Peyer's patch (tissue), 4 donors: ENCODE data around the gene SH3PXD2B. TPM values are rescaled to one million over a fixed set of nuclear protein-coding genes. Genes with fewer than 3 reads are reported as not detected.

ENCODE experiments used
- DNase-seq, 3 donors: peaks; one replicate each; pipeline ENCODE4 v3.0.0-alpha.2; 2017 to 2019
- H3K27ac ChIP-seq, 4 donors: fragments of 200-600 bp; sonication (generic); one replicate each; pipeline ENCODE4 v1.5.1; 2016 to 2019
- H3K27me3 ChIP-seq, 2 donors: fragments of 200-600 bp; sonication (generic); one replicate each; pipeline ENCODE4 v1.5.1; 2019
- H3K36me3 ChIP-seq, 3 donors: fragments of 200-600 bp; sonication (generic); one replicate each; pipeline ENCODE4 v1.5.1; 2016 to 2019
- H3K4me1 ChIP-seq, 4 donors: fragments of 200-600 bp; sonication (generic); one replicate each; pipeline ENCODE4 v1.5.1; 2016 to 2019
- H3K4me3 ChIP-seq, 4 donors: fragments of 200-600 bp; sonication (generic); 1 replicate in 3 of 4; 2 replicates in 1 of 4; pipeline ENCODE4 v1.5.1; 2016 to 2019; ENCODE audit warnings: mild to moderate bottlenecking in 1 of 4
- H3K9me3 ChIP-seq, 4 donors: fragments of 200-600 bp; sonication (generic); one replicate each; pipeline ENCODE4 v1.5.1; 2016 to 2019; ENCODE audit warnings: mild to moderate bottlenecking in 1 of 4
- CTCF ChIP-seq, 6 experiments: fragments of 450-650 bp in 4 of 6; fragments of 200-600 bp in 2 of 6; sonication (generic) in 1 of 6; IDR thresholded peaks; one replicate each; pipeline ENCODE4 v1.5.1; 2017 to 2019; ENCODE audit warnings: antibody characterized with exemption in 6 of 6, mild to moderate bottlenecking in 3 of 6, moderate library complexity in 1 of 6
- POLR2A ChIP-seq, 2 donors: fragments of 450-650 bp; IDR thresholded peaks; one replicate each; pipeline ENCODE4 v1.5.1; 2017; ENCODE audit warnings: antibody characterized with exemption in 2 of 2, mild to moderate bottlenecking in 2 of 2, moderate library complexity in 2 of 2
- total RNA-seq, 4 donors: library from RNA; depleted of rRNA; stranded (reverse); fragments of >200 nt; gene quantifications; one replicate each; pipeline ENCODE4 v1.1.0, GENCODE V29; 2016

SH3PXD2B gene
- total RNA-seq, 4 donors from 2014 or later: 5.8 to 26.4 (median 11.7) TPM

- Histone ChIP-seq H3K9me3 (no peaks in the 10 kb centered on the region), H3K4me1 (peaks cover 0 to 21% (median 0%) of the 10 kb centered on the region in 4 donors), H3K4me3 (peak overlapping the region; percentile 87 to 99 (median 94)), H3K27me3 (no peaks in the 10 kb centered on the region), H3K27ac (peak overlapping the region; percentile 80 to 99 (median 88)), H3K36me3 (no peaks in the 10 kb centered on the region)
- no peak for DNase-seq
- TF ChIP-seq POLR2A (IDR thresholded peaks at IDR 0.05): no peak
- TF ChIP-seq CTCF (IDR thresholded peaks at IDR 0.05): no peak
These were observed 171.9 kb downstream of the SH3PXD2B start for GRCh38 chr5:172282272-172283019.

GRCh38 chr5:172281346-172281745 is 173.0 kb downstream of the SH3PXD2B start:
- peak overlapping the region in 1 of 4 donors; percentile 95 for H3K4me3 ChIP-seq
- TF ChIP-seq CTCF (IDR thresholded peaks at IDR 0.05): no peak
- TF ChIP-seq POLR2A (IDR thresholded peaks at IDR 0.05): no peak
- H3K27me3 ChIP-seq: no peaks in the 10 kb centered on the region
- peaks cover 0 to 21% (median 0%) of the 10 kb centered on the region in 4 donors for H3K4me1 ChIP-seq
- H3K9me3 ChIP-seq: no peaks in the 10 kb centered on the region
- no peak overlapping the region for H3K27ac ChIP-seq
- H3K36me3 ChIP-seq: no peaks in the 10 kb centered on the region
- no peak for DNase-seq

GRCh38 chr5:172280929-172281328 is 173.4 kb downstream of the SH3PXD2B start:
- Histone ChIP-seq H3K9me3 (no peaks in the 10 kb centered on the region), H3K36me3 (no peaks in the 10 kb centered on the region), H3K27ac (no peak overlapping the region), H3K27me3 (no peaks in the 10 kb centered on the region), H3K4me1 (peaks cover 0 to 21% (median 0%) of the 10 kb centered on the region in 4 donors), H3K4me3 (no peak overlapping the region)
- DNase-seq: no peak
- TF ChIP-seq CTCF (IDR thresholded peaks at IDR 0.05): no peak
- TF ChIP-seq POLR2A (IDR thresholded peaks at IDR 0.05): no peak

GRCh38 chr5:172280317-172280716 is 174.0 kb downstream of the SH3PXD2B start:
- no peak for DNase-seq
- Histone ChIP-seq H3K27me3 (no peaks in the 10 kb centered on the region), H3K27ac (no peak overlapping the region), H3K36me3 (no peaks in the 10 kb centered on the region), H3K9me3 (no peaks in the 10 kb centered on the region), H3K4me1 (peaks cover 0 to 21% (median 0%) of the 10 kb centered on the region in 4 donors), H3K4me3 (no peak overlapping the region)
- TF ChIP-seq CTCF (IDR thresholded peaks at IDR 0.05) (no peak), POLR2A (IDR thresholded peaks at IDR 0.05) (no peak)

GRCh38 chr5:172278356-172278755 is 176.0 kb downstream of the SH3PXD2B start:
- H3K9me3 ChIP-seq: no peaks in the 10 kb centered on the region
- H3K27me3 ChIP-seq: no peaks in the 10 kb centered on the region
- H3K4me1 ChIP-seq: peaks cover 0 to 21% (median 0%) of the 10 kb centered on the region in 4 donors
- no peak for DNase-seq
- H3K4me3 ChIP-seq: no peak overlapping the region
- TF ChIP-seq POLR2A (IDR thresholded peaks at IDR 0.05): no peak
- no peak for TF ChIP-seq CTCF (IDR thresholded peaks at IDR 0.05)
- no peaks in the 10 kb centered on the region for H3K36me3 ChIP-seq
- no peak overlapping the region for H3K27ac ChIP-seq
